ENCODE measurements around the gene CABP7. TPM values are rescaled to one million over a fixed set of nuclear protein-coding genes. Genes with fewer than 3 reads are reported as not detected.
"Not testable (repeated sequence)": the region's sequence is repeated elsewhere in the genome, so short reads cannot be mapped to it uniquely, and the experiment has no call there.

The CABP7 gene
- total and polyA plus RNA-seq, 11 donors, result 0.03 to 0.11 TPM; not detected in 9

DNA sequence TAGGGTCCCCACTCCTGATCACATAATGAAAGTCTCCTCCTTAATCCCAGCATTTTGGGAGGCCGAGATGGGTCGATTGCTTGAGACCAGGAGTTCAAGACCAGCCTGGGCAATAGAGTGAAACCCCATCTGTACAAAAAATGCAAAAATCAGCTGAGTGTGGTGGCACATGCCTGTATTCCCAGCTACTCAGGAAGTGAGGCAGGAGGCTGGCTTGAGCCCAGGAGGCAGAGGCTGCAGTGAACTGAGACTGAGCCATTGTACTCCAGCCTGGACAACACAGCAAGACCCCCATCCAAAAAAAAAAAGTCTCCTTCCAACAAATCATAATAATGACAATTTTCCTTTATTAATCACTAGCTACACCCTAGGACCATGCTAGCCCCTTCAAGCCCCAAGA is 31.9 kb downstream of the CABP7 start:
- H3K27ac ChIP-seq, result peak overlapping the region in 1 of 12 donors; percentile 27
- no peak overlapping the region for H3K4me3 ChIP-seq
- intact Hi-C loops (cut with DNase I), result no loop called here
- no peaks in the 10 kb centered on the region for H3K9me3 ChIP-seq
- peaks cover 0 to 40% (median 24%) of the 10 kb centered on the region in 9 donors for H3K36me3 ChIP-seq
- ATAC-seq (no peak), DNase-seq (no peak)
- no peaks in the 10 kb centered on the region for H3K27me3 ChIP-seq
- WGBS, 4 donors, result 94 to 100% (median 98%) methylated on average over 2 of the region's 2 CpGs
- TF ChIP-seq, protein P1, sequence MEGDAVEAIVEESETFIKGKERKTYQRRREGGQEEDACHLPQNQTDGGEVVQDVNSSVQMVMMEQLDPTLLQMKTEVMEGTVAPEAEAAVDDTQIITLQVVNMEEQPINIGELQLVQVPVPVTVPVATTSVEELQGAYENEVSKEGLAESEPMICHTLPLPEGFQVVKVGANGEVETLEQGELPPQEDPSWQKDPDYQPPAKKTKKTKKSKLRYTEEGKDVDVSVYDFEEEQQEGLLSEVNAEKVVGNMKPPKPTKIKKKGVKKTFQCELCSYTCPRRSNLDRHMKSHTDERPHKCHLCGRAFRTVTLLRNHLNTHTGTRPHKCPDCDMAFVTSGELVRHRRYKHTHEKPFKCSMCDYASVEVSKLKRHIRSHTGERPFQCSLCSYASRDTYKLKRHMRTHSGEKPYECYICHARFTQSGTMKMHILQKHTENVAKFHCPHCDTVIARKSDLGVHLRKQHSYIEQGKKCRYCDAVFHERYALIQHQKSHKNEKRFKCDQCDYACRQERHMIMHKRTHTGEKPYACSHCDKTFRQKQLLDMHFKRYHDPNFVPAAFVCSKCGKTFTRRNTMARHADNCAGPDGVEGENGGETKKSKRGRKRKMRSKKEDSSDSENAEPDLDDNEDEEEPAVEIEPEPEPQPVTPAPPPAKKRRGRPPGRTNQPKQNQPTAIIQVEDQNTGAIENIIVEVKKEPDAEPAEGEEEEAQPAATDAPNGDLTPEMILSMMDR (IDR thresholded peaks at IDR 0.05), result no peak
- no peak for TF ChIP-seq POLR2A (IDR thresholded peaks at IDR 0.05)
- peaks cover 0 to 13% (median 0%) of the 10 kb centered on the region in 12 donors for H3K4me1 ChIP-seq

DNA sequence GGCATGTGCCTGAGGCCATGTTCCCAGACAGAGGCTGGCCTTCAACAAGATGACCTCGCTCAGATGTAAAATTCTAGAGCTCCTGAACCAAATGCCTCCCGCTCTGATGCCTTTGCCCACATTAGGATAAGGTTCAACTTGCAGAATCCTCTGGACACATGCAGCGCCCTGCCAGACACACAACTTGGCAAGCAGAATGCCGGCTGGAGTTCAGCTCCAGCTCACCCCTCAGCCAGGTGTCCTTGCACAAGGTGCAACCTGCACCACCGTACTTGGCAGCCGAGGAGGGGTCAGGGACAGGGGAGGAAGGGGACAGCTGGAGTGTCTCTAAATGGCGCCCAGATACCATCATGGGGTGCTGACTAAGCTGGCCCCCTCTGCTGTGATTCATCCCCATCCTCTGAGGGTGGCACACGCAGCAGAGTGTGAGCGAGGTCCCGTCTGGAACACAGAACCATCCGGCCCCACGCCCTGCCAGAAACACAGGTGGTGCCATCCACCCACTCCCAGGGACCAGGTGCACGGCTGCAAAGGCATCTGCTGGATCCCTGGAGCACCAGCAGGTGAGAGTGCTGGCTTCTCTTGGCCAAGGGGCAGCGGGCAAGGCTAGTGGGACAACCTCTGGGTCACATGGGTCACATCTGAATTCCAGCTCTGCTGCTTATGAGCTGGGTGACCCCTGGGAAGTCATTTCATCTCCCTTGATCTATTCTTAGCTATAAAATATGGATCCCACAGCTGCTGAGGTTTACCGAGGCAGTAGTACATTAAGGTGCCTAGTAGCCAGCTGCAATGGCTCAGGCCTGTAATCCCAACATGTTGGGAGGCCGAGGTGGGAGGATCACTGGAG is 34.2 kb downstream of the CABP7 start:
- peaks cover 0 to 20% (median 5%) of the 10 kb centered on the region in 9 donors for H3K36me3 ChIP-seq
- H3K4me1 ChIP-seq, result peaks cover 0 to 17% (median 6%) of the 10 kb centered on the region in 12 donors
- ATAC-seq (no peak), DNase-seq (no peak)
- H3K27ac ChIP-seq, result no peak overlapping the region
- intact Hi-C loops (cut with DNase I), result no loop called here
- WGBS, 4 donors, result 81 to 95% (median 93%) methylated on average over 13 to 16 of the region's 16 CpGs
- no peaks in the 10 kb centered on the region for H3K9me3 ChIP-seq
- no peaks in the 10 kb centered on the region for H3K27me3 ChIP-seq
- TF ChIP-seq POLR2A (IDR thresholded peaks at IDR 0.05), result no peak
- TF ChIP-seq, protein P1 (IDR thresholded peaks at IDR 0.05), result no peak
- no peak overlapping the region for H3K4me3 ChIP-seq

DNA sequence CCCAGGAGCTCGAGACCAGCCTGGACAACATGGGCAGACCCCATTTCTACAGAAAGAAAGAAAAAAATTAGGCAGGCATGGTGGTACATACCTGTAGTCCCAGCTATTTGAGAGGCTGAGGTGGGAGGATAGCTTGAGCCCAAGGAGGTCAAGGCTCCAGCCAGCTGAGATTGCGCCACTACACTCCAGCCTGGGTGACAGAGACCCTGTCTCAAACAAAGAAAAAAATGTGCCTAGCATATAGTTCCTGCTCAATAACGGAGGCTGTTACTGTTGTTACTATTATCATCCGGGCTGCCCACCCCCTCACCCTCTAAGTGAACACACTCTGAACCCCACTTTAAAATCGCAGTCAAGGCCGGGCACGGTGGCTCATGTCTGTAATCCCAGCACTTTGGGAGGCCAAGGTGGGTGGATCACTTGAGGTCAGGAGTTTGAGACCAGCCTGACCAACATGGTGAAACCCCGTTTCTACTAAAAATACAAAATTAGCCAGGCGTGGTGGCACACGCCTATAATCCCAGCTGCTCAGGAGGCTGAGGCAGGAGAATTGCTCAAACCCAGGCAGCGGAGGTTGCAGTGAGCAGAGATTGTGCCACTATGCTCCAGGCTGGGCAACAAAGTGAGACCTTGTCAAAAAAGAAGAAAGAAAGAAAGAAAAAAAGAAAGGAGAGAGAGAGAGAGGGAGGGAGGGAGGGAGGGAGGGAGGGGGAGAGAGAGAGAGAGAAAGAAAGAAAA is 35.0 kb downstream of the CABP7 start:
- ATAC-seq; intact Hi-C loops (cut with DNase I); H3K27me3 ChIP-seq; DNase-seq; H3K4me3 ChIP-seq; H3K9me3 ChIP-seq; H3K27ac ChIP-seq: not testable (repeated sequence)
- Histone ChIP-seq H3K36me3 (peaks cover 0 to 19% (median 5%) of the 10 kb centered on the region in 9 donors), H3K4me1 (peaks cover 0 to 17% (median 8%) of the 10 kb centered on the region in 12 donors)
- 92 to 96% (median 94%) methylated on average over 11 of the region's 11 CpGs for WGBS, 4 donors

DNA sequence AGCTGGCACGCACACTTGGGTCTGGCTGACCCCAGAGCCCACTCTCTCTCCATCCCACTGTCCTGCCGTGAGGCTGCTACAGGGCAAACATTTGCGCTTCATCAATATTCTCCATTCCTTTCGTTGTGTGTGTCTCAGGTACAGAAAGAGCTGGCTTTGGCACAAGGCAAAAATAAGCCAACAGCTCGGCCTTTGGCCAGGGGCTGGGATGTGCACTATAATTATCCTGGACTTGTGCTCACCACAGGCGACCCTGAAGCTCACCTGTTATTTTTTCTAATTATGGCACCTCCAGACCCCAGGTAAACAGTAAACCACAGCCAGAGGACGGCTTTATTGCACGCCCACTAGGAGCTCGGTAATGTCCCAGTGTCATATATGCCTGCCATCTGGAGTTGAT is 36.1 kb downstream of the CABP7 start:
- 77 to 86% (median 82%) methylated on average over 9 of the region's 9 CpGs for WGBS, 4 donors
- no peaks in the 10 kb centered on the region for H3K9me3 ChIP-seq
- H3K36me3 ChIP-seq, result peaks cover 0 to 13% (median 0%) of the 10 kb centered on the region in 9 donors
- ATAC-seq, result peak; percentile 21 to 47 (median 32)
- no peak overlapping the region for H3K27ac ChIP-seq
- H3K4me3 ChIP-seq, result no peak overlapping the region
- DNase-seq, result no peak
- intact Hi-C loops (cut with DNase I), result no loop called here
- no peaks in the 10 kb centered on the region for H3K27me3 ChIP-seq
- no peak for TF ChIP-seq POLR2A (IDR thresholded peaks at IDR 0.05)
- TF ChIP-seq, protein P1 (IDR thresholded peaks at IDR 0.05), result no peak
- peaks cover 0 to 17% (median 8%) of the 10 kb centered on the region in 12 donors for H3K4me1 ChIP-seq
